Omental fat pad (tissue), 4 donors: ENCODE measurements around the gene CHST11. TPM values are rescaled to one million over a fixed set of nuclear protein-coding genes. Genes with fewer than 3 reads are reported as not detected.
"Not testable (repeated sequence)": the region's sequence is repeated elsewhere in the genome, so short reads cannot be mapped to it uniquely, and the experiment has no call there.

Source experiments
- ATAC-seq: fragments of 150-250 bp; one replicate; pipeline ENCODE4 v1.9.1; 2016; ENCODE audit warnings: mild to moderate bottlenecking, moderate library complexity; ENCODE audit not compliant: low FRiP score
- DNase-seq: peaks from one replicate; pipeline ENCODE4 v3.0.0-alpha.2; 2019; ENCODE audit warnings: low spot score
- total RNA-seq, 4 donors: library from RNA; depleted of rRNA; stranded (reverse); fragments of >200 nt; gene quantifications; one replicate each; pipeline ENCODE4 v1.1.0, GENCODE V29; 2016
- TF ChIP-seq, protein P1 (sequence below), 3 donors: fragments of 450-650 bp; IDR thresholded peaks; one replicate each; pipeline ENCODE4 v1.5.1; 2016 to 2017; ENCODE audit warnings: antibody characterized with exemption in 3 of 3, mild to moderate bottlenecking in 3 of 3, moderate library complexity in 2 of 3

Gene CHST11
- total RNA-seq, 4 donors from 2014 or later, result 12.2 to 58.6 (median 30.1) TPM

DNA sequence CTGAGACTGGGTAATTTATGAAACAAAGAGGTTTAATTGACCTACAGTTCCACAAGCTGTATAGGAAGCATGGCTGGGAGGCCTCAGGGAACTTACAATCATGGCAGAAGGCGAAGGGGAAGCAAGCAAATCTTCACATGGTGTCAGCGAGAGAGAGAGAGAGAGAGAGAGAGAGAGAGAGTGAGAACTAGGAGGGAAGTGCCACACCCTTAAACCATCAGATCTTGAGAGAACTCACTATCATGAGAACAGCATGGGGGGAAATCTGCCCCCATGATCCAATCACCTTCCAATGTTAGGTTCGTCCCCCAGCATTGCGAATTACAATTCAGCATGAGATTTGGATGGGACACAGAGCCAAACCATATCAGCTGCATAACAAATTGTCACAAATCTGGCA lies 96.7 kb downstream of the CHST11 start:
- no peak for DNase-seq
- no peak for ATAC-seq
- TF ChIP-seq, protein P1, sequence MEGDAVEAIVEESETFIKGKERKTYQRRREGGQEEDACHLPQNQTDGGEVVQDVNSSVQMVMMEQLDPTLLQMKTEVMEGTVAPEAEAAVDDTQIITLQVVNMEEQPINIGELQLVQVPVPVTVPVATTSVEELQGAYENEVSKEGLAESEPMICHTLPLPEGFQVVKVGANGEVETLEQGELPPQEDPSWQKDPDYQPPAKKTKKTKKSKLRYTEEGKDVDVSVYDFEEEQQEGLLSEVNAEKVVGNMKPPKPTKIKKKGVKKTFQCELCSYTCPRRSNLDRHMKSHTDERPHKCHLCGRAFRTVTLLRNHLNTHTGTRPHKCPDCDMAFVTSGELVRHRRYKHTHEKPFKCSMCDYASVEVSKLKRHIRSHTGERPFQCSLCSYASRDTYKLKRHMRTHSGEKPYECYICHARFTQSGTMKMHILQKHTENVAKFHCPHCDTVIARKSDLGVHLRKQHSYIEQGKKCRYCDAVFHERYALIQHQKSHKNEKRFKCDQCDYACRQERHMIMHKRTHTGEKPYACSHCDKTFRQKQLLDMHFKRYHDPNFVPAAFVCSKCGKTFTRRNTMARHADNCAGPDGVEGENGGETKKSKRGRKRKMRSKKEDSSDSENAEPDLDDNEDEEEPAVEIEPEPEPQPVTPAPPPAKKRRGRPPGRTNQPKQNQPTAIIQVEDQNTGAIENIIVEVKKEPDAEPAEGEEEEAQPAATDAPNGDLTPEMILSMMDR (IDR thresholded peaks at IDR 0.05), result no peak

GRCh38 chr12:104555648-104556047 lies 98.9 kb downstream of the CHST11 start:
- no peak for ATAC-seq
- DNase-seq, result no peak
- TF ChIP-seq, protein P1 (IDR thresholded peaks at IDR 0.05), result no peak

GRCh38 chr12:104557488-104558195 lies 100.9 kb downstream of the CHST11 start:
- ATAC-seq, result no peak
- TF ChIP-seq, protein P1 (IDR thresholded peaks at IDR 0.05), result no peak
- DNase-seq, result no peak

GRCh38 chr12:104560881-104561280 lies 104.1 kb downstream of the CHST11 start:
- TF ChIP-seq, protein P1 (IDR thresholded peaks at IDR 0.05), result no peak
- ATAC-seq (no peak), DNase-seq (no peak)

- no peak for DNase-seq
- no peak for ATAC-seq
- TF ChIP-seq, protein P1 (IDR thresholded peaks at IDR 0.05), result no peak
Observed at GRCh38 chr12:104562763-104563162, 106.0 kb downstream of the CHST11 start.

DNA sequence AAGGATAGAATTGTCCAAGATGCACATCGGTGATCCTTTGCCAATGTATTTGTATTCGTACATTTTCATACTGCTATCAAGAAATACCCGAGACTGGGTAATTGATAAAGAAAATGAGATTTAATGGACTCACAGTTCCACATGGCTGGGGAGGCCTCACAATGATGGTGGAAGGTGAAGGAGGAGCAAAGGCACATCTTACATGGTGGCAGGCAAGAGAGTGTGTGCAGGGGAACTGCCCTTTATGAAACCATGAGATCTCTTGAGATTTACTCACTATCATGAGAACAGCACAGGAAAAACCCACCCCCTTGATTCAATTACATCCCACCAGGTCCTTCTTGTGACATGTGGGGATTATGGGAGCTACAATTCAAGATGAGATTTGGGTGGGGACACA lies 107.9 kb downstream of the CHST11 start:
- not testable (repeated sequence) for ATAC-seq, DNase-seq

- ATAC-seq (no peak), DNase-seq (no peak)
- TF ChIP-seq, protein P1 (IDR thresholded peaks at IDR 0.05), result no peak
Observed at GRCh38 chr12:104565606-104566243, 109.0 kb downstream of the CHST11 start.
